Stomach (tissue), 9 donors: Measurements from ENCODE around the gene FAM117A. TPM values are rescaled to one million over a fixed set of nuclear protein-coding genes. Genes with fewer than 3 reads are reported as not detected.

ENCODE experiments used
- DNase-seq, 2 donors: peaks; one replicate each; pipeline versions ENCODE4 v3.0.0 to v3.0.0-alpha.2; 2013 to 2019
- H3K27ac ChIP-seq, 5 donors: fragments of 200-600 bp in 4 of 5; sonication (generic) in 4 of 5; one replicate each; pipeline ENCODE4 v1.5.1; 2013 to 2019; ENCODE audit warnings: mild to moderate bottlenecking in 1 of 5, moderate library complexity in 1 of 5
- H3K27me3 ChIP-seq, 3 donors: fragments of 200-600 bp; sonication (generic); one replicate each; pipeline ENCODE4 v1.5.1; 2017 to 2019; ENCODE audit warnings: mixed run types in 1 of 3
- H3K36me3 ChIP-seq, 4 donors: fragments of 200-600 bp; sonication (generic); 1 replicate in 3 of 4; 2 replicates in 1 of 4; pipeline ENCODE4 v1.5.1; 2016 to 2019
- H3K4me1 ChIP-seq, 4 donors: fragments of 200-600 bp; sonication (generic); one replicate each; pipeline ENCODE4 v1.5.1; 2016 to 2019
- H3K4me3 ChIP-seq, 4 donors: fragments of 200-600 bp; sonication (generic) in 3 of 4; one replicate each; pipeline ENCODE4 v1.5.1; 2016 to 2019; ENCODE audit warnings: mild to moderate bottlenecking in 1 of 4
- H3K9me3 ChIP-seq, 4 donors: fragments of 200-600 bp; sonication (generic); one replicate each; pipeline ENCODE4 v1.5.1; 2016 to 2019
- CTCF ChIP-seq, 7 experiments: fragments of 450-650 bp in 4 of 7; fragments of 200-600 bp in 3 of 7; sonication (generic) in 3 of 7; IDR thresholded peaks; one replicate each; pipeline ENCODE4 v1.5.1; 2016 to 2019; ENCODE audit warnings: antibody characterized with exemption in 7 of 7, control low read depth in 2 of 7, mild to moderate bottlenecking in 1 of 7
- EP300 ChIP-seq: sonication (generic); formaldehyde crosslinking; IDR thresholded peaks from one replicate; pipeline ENCODE4 v1.6.1; 2017; ENCODE audit warnings: antibody characterized with exemption
- POLR2A ChIP-seq, 4 donors: fragments of 450-650 bp; IDR thresholded peaks; one replicate each; pipeline ENCODE4 v1.6.1; 2016; ENCODE audit warnings: antibody characterized with exemption in 4 of 4, control low read depth in 2 of 4, mild to moderate bottlenecking in 1 of 4, moderate library complexity in 1 of 4
- POLR2AphosphoS5 ChIP-seq, 3 donors: sonication (generic); formaldehyde crosslinking; IDR thresholded peaks; one replicate each; pipeline ENCODE4 v1.6.1; 2016; ENCODE audit warnings: antibody characterized with exemption in 3 of 3
- WGBS, 5 donors: extraction: QIAGEN DNeasy Blood & Tissue Kit in 3 of 5; methylation state at CpG; one replicate each; pipeline versions ENCODE4 v1.1.5 to v1.1.7; 2013 to 2018; 5-methylcytosine and 5-hydroxymethylcytosine counted together
- intact Hi-C: fragments of 100-400 bp; cut with DNase I; formaldehyde crosslinking; loops from one replicate; pipeline ENCODE4 v1.15.1; 2023; ENCODE audit warnings: low total_unique reads
- polyA plus RNA-seq, 3 donors: library from polyadenylated mRNA; stranded (reverse); fragments of 200-250 nt; gene quantifications; one replicate each; pipeline ENCODE4 v1.2.3, GENCODE V29; 2013
- total RNA-seq, 5 donors: library from RNA; depleted of rRNA; stranded (reverse); fragments of >200 nt; gene quantifications; one replicate each; pipeline versions ENCODE4 v1.1.0 to v1.2.3, GENCODE V29; 2014 to 2016
- donor health status: healthy with polysubstance abuse.
- donor health status: Bipolar disorder and iron deficiency.
- donor health status: healthy.

FAM117A gene
- total and polyA plus RNA-seq, 8 donors: 0.58 to 39.7 (median 6.1) TPM

- no peak overlapping the region for H3K4me3 ChIP-seq
- no peak for DNase-seq
- peaks cover 0 to 55% (median 29%) of the 10 kb centered on the region in 4 donors for H3K4me1 ChIP-seq
- 83 to 89% (median 85%) methylated on average over 6 of the region's 6 CpGs for WGBS, 5 donors
- no peaks in the 10 kb centered on the region for H3K9me3 ChIP-seq
- TF ChIP-seq EP300 (no peak), CTCF (IDR thresholded peaks at IDR 0.05) (no peak), POLR2AphosphoS5 (IDR thresholded peaks at IDR 0.05) (no peak), POLR2A (IDR thresholded peaks at IDR 0.05) (no peak)
- peaks cover 0 to 14% (median 8%) of the 10 kb centered on the region in 4 donors for H3K36me3 ChIP-seq
- no peaks in the 10 kb centered on the region for H3K27me3 ChIP-seq
- intact Hi-C loops: no loop called here
- no peak overlapping the region for H3K27ac ChIP-seq
These were observed 6.7 kb downstream of the FAM117A start for GRCh38 chr17:49757151-49757777.

GRCh38 chr17:49756323-49757150 is 7.4 kb downstream of the FAM117A start:
- H3K36me3 ChIP-seq: peaks cover 0 to 14% (median 8%) of the 10 kb centered on the region in 4 donors
- peaks cover 0 to 47% (median 22%) of the 10 kb centered on the region in 4 donors for H3K4me1 ChIP-seq
- intact Hi-C loops: no loop called here
- TF ChIP-seq POLR2A (IDR thresholded peaks at IDR 0.05) (no peak), POLR2AphosphoS5 (IDR thresholded peaks at IDR 0.05) (no peak), CTCF (IDR thresholded peaks at IDR 0.05) (no peak), EP300 (no peak)
- no peak overlapping the region for H3K27ac ChIP-seq
- no peaks in the 10 kb centered on the region for H3K27me3 ChIP-seq
- H3K9me3 ChIP-seq: no peaks in the 10 kb centered on the region
- H3K4me3 ChIP-seq: no peak overlapping the region
- 86 to 95% (median 89%) methylated on average over 9 of the region's 9 CpGs for WGBS, 5 donors
- no peak for DNase-seq

GRCh38 chr17:49755663-49756283 is 8.2 kb downstream of the FAM117A start:
- no peak for TF ChIP-seq POLR2AphosphoS5 (IDR thresholded peaks at IDR 0.05)
- no peak for TF ChIP-seq CTCF (IDR thresholded peaks at IDR 0.05)
- no peak for TF ChIP-seq EP300
- no peak for TF ChIP-seq POLR2A (IDR thresholded peaks at IDR 0.05)
- Histone ChIP-seq H3K27me3 (no peaks in the 10 kb centered on the region), H3K4me1 (peaks cover 0 to 40% (median 19%) of the 10 kb centered on the region in 4 donors), H3K9me3 (no peaks in the 10 kb centered on the region), H3K36me3 (peaks cover 0 to 14% (median 8%) of the 10 kb centered on the region in 4 donors), H3K27ac (no peak overlapping the region), H3K4me3 (no peak overlapping the region)
- DNase-seq: no peak
- intact Hi-C loops: no loop called here
- whole genome bisulfite sequencing, 5 donors: 81 to 88% (median 84%) methylated on average over 4 of the region's 4 CpGs

- no peaks in the 10 kb centered on the region for H3K9me3 ChIP-seq
- H3K36me3 ChIP-seq: peaks cover 0 to 14% (median 11%) of the 10 kb centered on the region in 4 donors
- no peak overlapping the region for H3K4me3 ChIP-seq
- peaks cover 0 to 32% (median 19%) of the 10 kb centered on the region in 4 donors for H3K4me1 ChIP-seq
- no peak overlapping the region for H3K27ac ChIP-seq
- 55 to 61% (median 59%) methylated on average over 8 of the region's 8 CpGs for WGBS, 5 donors
- TF ChIP-seq POLR2AphosphoS5 (IDR thresholded peaks at IDR 0.05) (no peak), POLR2A (IDR thresholded peaks at IDR 0.05) (no peak), CTCF (IDR thresholded peaks at IDR 0.05) (no peak), EP300 (no peak)
- intact Hi-C loops: no loop called here
- H3K27me3 ChIP-seq: no peaks in the 10 kb centered on the region
- no peak for DNase-seq
These were observed 10.0 kb downstream of the FAM117A start for GRCh38 chr17:49753959-49754391.
